GM18907 (cell line): ENCODE results near the gene AP1M1.

Experiments
- ATAC-seq: cut with Tn5 transposase; IDR thresholded peaks from one replicate; pipeline ENCODE4 v1.9.1; 2021; ENCODE audit warnings: mild to moderate bottlenecking, moderate library complexity; ENCODE audit not compliant: unreplicated experiment

The AP1M1 gene

GRCh38 chr19:16289594-16289993 lies 91.9 kb downstream of the AP1M1 start:
- ATAC-seq = no peak

- ATAC-seq = no peak
Measured at GRCh38 chr19:16290692-16291091, 93.0 kb downstream of the AP1M1 start.

DNA sequence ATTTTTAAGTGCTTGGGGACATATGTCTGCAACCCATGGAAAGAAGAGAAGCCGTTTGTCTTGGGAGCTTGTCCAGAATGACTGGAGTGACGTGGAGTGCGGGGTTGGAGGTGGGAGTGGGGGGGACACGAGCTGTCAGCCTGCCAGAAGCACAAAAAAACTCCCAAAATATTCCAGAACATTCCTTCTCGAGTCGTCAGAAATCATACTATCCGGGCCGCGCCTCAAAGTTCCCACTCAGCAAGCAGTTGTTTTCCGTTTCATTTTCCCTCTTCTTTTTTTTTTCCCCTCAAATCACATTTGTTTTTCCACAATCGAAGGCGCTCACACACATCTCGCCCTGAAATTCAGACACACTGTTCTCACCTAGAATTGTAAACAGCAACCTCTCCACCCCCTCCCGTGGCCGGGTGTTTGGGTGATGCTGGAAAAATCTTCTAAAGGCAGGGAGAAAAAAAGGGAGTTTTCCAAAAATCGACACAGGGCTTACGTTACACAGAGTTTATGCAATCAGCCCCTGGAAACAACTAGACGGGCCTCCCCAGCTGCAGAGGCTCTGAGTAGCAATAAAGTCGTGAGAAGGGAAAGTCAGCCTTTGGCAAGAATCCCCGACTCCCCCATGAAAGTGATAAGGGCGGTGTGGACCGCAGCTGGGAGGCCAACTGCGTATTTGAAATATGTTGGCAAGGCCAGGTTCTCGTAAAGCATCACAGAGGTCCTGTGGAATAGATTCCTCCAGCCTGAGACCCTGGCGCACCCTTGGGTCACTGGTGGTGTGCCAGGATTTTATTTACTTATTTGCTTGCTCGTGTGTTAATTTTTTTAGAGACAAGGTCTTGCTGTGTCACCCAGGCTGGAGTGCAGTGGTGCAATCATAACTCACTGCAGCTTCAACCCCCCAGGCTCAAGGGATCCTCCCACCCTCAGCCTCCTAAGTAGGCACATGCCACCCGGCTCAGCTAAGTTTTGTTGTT lies 95.7 kb downstream of the AP1M1 start:
- ATAC-seq = no peak

- no peak for ATAC-seq
Measured at GRCh38 chr19:16295057-16295456, 97.3 kb downstream of the AP1M1 start.
